Lower leg skin (tissue), 4 donors: ENCODE data around the gene IL3RA. TPM values are rescaled to one million over a fixed set of nuclear protein-coding genes. Genes with fewer than 3 reads are reported as not detected.
A peak's percentile ranks its signal among the peaks of the same experiment; 100 is the strongest.

Experiments
- DNase-seq, 2 donors: peaks; one replicate each; pipeline ENCODE4 v3.0.0-alpha.2; 2019; ENCODE audit warnings: low spot score in 2 of 2
- H3K4me3 ChIP-seq: fragments of 200-600 bp; sonication (generic); 2 replicates; pipeline ENCODE4 v1.5.1; 2017; ENCODE audit warnings: mild to moderate bottlenecking, low read depth; ENCODE audit not compliant: poor library complexity, severe bottlenecking
- CTCF ChIP-seq, 3 donors: fragments of 450-650 bp; IDR thresholded peaks; one replicate each; pipeline ENCODE4 v1.5.1; 2016; ENCODE audit warnings: antibody characterized with exemption in 3 of 3, mild to moderate bottlenecking in 3 of 3, moderate library complexity in 2 of 3
- POLR2A ChIP-seq, 2 donors: fragments of 450-650 bp; IDR thresholded peaks; one replicate each; pipeline ENCODE4 v1.6.1; 2016 to 2017; ENCODE audit warnings: antibody characterized with exemption in 2 of 2, mild to moderate bottlenecking in 1 of 2, moderate library complexity in 1 of 2
- WGBS, 2 donors: methylation state at CpG; one replicate each; pipeline ENCODE4 v1.1.5; 2018; 5-methylcytosine and 5-hydroxymethylcytosine counted together
- intact Hi-C: fragments of 100-400 bp; cut with DNase I; formaldehyde crosslinking; loops from one replicate; pipeline ENCODE4 v1.15.0; 2023; ENCODE audit warnings: low total_unique reads
- total RNA-seq, 4 donors: library from RNA; depleted of rRNA; stranded (reverse); fragments of >200 nt; gene quantifications; one replicate each; pipeline ENCODE4 v1.1.0, GENCODE V29; 2016

IL3RA gene
- total RNA-seq = 1 to 10 TPM; 1.7 to 6.2 (median 4.5) TPM

- TF ChIP-seq POLR2A (IDR thresholded peaks at IDR 0.05) = no peak
- no peak for TF ChIP-seq CTCF (IDR thresholded peaks at IDR 0.05)
- peak in 1 of 2 donors; percentile 47 for DNase-seq
- peak within 1 kb of the TSS; percentile 15 for H3K4me3 ChIP-seq
- intact Hi-C loops = no loop called here
- 10 to 28% methylated on average over 14 of the region's 14 CpGs for WGBS, 2 donors
Observed at GRCh38 chrX:1336331-1336943, at the start of gene IL3RA. IL3RA (plus strand) TSS chrX:1336785; CDS start chrX:1341766, 4,981 bp downstream.

GRCh38 chrX:1289535-1289934 is 47.0 kb upstream of the IL3RA start:
- intact Hi-C loops = no loop called here
- TF ChIP-seq POLR2A (IDR thresholded peaks at IDR 0.05) (no peak), CTCF (IDR thresholded peaks at IDR 0.05) (no peak)
- WGBS, 2 donors = 88 to 89% methylated on average over 1 of the region's 1 CpG
- no peak for DNase-seq
- no peak overlapping the region for H3K4me3 ChIP-seq

GRCh38 chrX:1291110-1291740 is 45.4 kb upstream of the IL3RA start:
- no peak for TF ChIP-seq CTCF (IDR thresholded peaks at IDR 0.05)
- no peak for TF ChIP-seq POLR2A (IDR thresholded peaks at IDR 0.05)

GRCh38 chrX:1292575-1293290 is 43.9 kb upstream of the IL3RA start:
- 41 to 55% methylated on average over 22 of the region's 22 CpGs for WGBS, 2 donors
- intact Hi-C loops = no loop called here
- H3K4me3 ChIP-seq = no peak overlapping the region
- no peak for DNase-seq
- no peak for TF ChIP-seq POLR2A (IDR thresholded peaks at IDR 0.05)
- TF ChIP-seq CTCF (IDR thresholded peaks at IDR 0.05) = no peak

More at GRCh38 chrX:1291110-1291740, 45.4 kb upstream of the IL3RA start:
- intact Hi-C loops = no loop called here
- WGBS, 2 donors = 88 to 94% methylated on average over 9 of the region's 9 CpGs
- H3K4me3 ChIP-seq = no peak overlapping the region
- DNase-seq = no peak

- intact Hi-C loops = no loop called here
- DNase-seq = no peak
- H3K4me3 ChIP-seq = no peak overlapping the region
- no peak for TF ChIP-seq CTCF (IDR thresholded peaks at IDR 0.05)
- TF ChIP-seq POLR2A (IDR thresholded peaks at IDR 0.05) = no peak
- 94 to 97% methylated on average over 28 to 29 of the region's 29 CpGs for WGBS, 2 donors
Observed at GRCh38 chrX:1294301-1295067, 42.1 kb upstream of the IL3RA start.
